SU-DHL-6 (cell line): ENCODE results near the gene MYPN.

Source experiments
- H2AFZ ChIP-seq: fragments of 200-600 bp; sonication (generic); 2 replicates; pipeline ENCODE4 v1.6.1; 2014; ENCODE audit warnings: low read depth, mild to moderate bottlenecking, moderate library complexity, mixed read lengths, antibody characterized with exemption, low read length; ENCODE audit not compliant: severe bottlenecking
- H3F3A ChIP-seq: fragments of 200-600 bp; shearing (Covaris generic); 2 replicates; pipeline ENCODE4 v1.6.0; 2016; ENCODE audit warnings: antibody characterized with exemption, mild to moderate bottlenecking; ENCODE audit not compliant: insufficient read depth
- H3K27ac ChIP-seq: fragments of 200-600 bp; sonication (generic); 2 replicates; pipeline ENCODE4 v1.5.1; 2016; ENCODE audit warnings: low read depth, mild to moderate bottlenecking, low read length, moderate library complexity, mixed read lengths
- H3K27me3 ChIP-seq: fragments of 200-600 bp; sonication (generic), shearing (Covaris generic); 2 replicates; pipeline ENCODE4 v1.6.0; 2014; ENCODE audit warnings: mild to moderate bottlenecking, low read length
- H3K36me3 ChIP-seq: fragments of 200-600 bp; sonication (generic); 2 replicates; pipeline ENCODE4 v1.6.1; 2014; ENCODE audit warnings: mild to moderate bottlenecking, low read length, mixed read lengths
- H3K4me2 ChIP-seq: fragments of 300-600, 200-600 bp; shearing (Covaris generic), sonication (generic); 2 replicates; pipeline ENCODE4 v1.6.0; 2014; ENCODE audit warnings: low read length, low read depth, mild to moderate bottlenecking; ENCODE audit not compliant: poor library complexity, severe bottlenecking
- H3K4me3 ChIP-seq: fragments of 200-600 bp; sonication (generic); 2 replicates; pipeline ENCODE4 v1.5.1; 2014; ENCODE audit warnings: antibody characterized with exemption, low read length, mild to moderate bottlenecking, mixed read lengths; ENCODE audit not compliant: insufficient read depth, poor library complexity, severe bottlenecking
- H3K79me2 ChIP-seq: fragments of 200-600 bp; sonication (generic); 2 replicates; pipeline ENCODE4 v1.6.1; 2014; ENCODE audit warnings: mild to moderate bottlenecking, low read length, moderate library complexity; ENCODE audit not compliant: insufficient read depth
- H3K9ac ChIP-seq: fragments of 200-600 bp; sonication (generic); 2 replicates; pipeline ENCODE4 v1.7.0; 2014; ENCODE audit warnings: mild to moderate bottlenecking, low read length
- H3K9me2 ChIP-seq: fragments of 200-600 bp; sonication (generic); replicated peaks from 2 replicates; pipeline ENCODE4 v1.6.1; 2014; ENCODE audit warnings: low read length; ENCODE audit not compliant: insufficient read depth
- H3K9me3 ChIP-seq: fragments of 200-600 bp; sonication (generic); 2 replicates; pipeline ENCODE4 v1.6.1; 2014; ENCODE audit warnings: low read length, mixed read lengths; ENCODE audit not compliant: insufficient read depth
- H4K20me1 ChIP-seq: fragments of 200-600 bp; sonication (generic); 2 replicates; pipeline ENCODE4 v1.6.1; 2014; ENCODE audit warnings: low read depth, mild to moderate bottlenecking, antibody characterized with exemption, low read length, moderate library complexity, mixed read lengths
- EZH2phosphoT487 ChIP-seq: fragments of 200-600 bp; sonication (generic), shearing (Covaris generic); conservative IDR thresholded peaks from 2 replicates; pipeline ENCODE4 v1.6.1; 2018; ENCODE audit warnings: mild to moderate bottlenecking, antibody characterized with exemption, low read length, moderate library complexity, mixed read lengths
- TF ChIP-seq, protein P1 (sequence below): fragments of 200-600 bp; sonication (generic); IDR thresholded peaks from one replicate; pipeline ENCODE4 v1.5.1; 2017; ENCODE audit warnings: antibody characterized with exemption, mild to moderate bottlenecking, low read length, moderate library complexity; ENCODE audit not compliant: insufficient read depth, poor library complexity, severe bottlenecking

Gene MYPN

GRCh38 chr10:68111584-68111983, 2.3 kb downstream of the MYPN start:
- TF ChIP-seq EZH2phosphoT487: no peak
- TF ChIP-seq, protein P1, sequence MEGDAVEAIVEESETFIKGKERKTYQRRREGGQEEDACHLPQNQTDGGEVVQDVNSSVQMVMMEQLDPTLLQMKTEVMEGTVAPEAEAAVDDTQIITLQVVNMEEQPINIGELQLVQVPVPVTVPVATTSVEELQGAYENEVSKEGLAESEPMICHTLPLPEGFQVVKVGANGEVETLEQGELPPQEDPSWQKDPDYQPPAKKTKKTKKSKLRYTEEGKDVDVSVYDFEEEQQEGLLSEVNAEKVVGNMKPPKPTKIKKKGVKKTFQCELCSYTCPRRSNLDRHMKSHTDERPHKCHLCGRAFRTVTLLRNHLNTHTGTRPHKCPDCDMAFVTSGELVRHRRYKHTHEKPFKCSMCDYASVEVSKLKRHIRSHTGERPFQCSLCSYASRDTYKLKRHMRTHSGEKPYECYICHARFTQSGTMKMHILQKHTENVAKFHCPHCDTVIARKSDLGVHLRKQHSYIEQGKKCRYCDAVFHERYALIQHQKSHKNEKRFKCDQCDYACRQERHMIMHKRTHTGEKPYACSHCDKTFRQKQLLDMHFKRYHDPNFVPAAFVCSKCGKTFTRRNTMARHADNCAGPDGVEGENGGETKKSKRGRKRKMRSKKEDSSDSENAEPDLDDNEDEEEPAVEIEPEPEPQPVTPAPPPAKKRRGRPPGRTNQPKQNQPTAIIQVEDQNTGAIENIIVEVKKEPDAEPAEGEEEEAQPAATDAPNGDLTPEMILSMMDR: no peak
- no peaks in the 10 kb centered on the region for H3K9me3 ChIP-seq
- no peaks in the 10 kb centered on the region for H4K20me1 ChIP-seq
- no peaks in the 10 kb centered on the region for H3K36me3 ChIP-seq
- H3K9me2 ChIP-seq: no peaks in the 10 kb centered on the region
- H2AFZ ChIP-seq: no peak overlapping the region
- no peak overlapping the region for H3K27ac ChIP-seq
- no peaks in the 10 kb centered on the region for H3K79me2 ChIP-seq
- no peaks in the 10 kb centered on the region for H3K27me3 ChIP-seq
- H3K4me2 ChIP-seq: no peak overlapping the region
- no peaks in the 10 kb centered on the region for H3F3A ChIP-seq
- no peak overlapping the region for H3K9ac ChIP-seq
- no peak overlapping the region for H3K4me3 ChIP-seq

DNA sequence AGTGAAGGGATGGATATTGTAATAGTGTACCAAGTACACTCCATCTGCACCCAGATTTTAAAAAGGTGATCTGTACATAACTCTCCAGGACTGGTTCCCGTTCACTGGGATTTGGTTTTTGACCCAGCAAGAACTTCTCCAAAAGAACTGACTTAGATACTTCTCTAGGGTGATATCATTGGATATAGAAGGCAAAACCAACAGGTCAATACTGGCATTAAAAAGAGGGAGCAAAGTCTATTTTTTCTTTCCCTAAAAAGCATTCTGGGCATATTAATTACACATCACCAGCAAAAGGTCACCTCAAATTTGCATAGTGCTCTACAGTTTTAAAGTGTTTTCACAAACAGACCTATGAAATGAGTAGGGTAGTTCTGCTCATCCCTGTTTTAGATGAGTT, 3.5 kb downstream of the MYPN start:
- Histone ChIP-seq H3K36me3 (no peaks in the 10 kb centered on the region), H3K27ac (no peak overlapping the region), H2AFZ (no peak overlapping the region), H3K4me3 (no peak overlapping the region), H3K9me2 (no peaks in the 10 kb centered on the region), H3K4me2 (no peak overlapping the region), H3K9ac (no peak overlapping the region), H3K27me3 (no peaks in the 10 kb centered on the region), H4K20me1 (no peaks in the 10 kb centered on the region), H3K79me2 (no peaks in the 10 kb centered on the region), H3K9me3 (no peaks in the 10 kb centered on the region), H3F3A (no peaks in the 10 kb centered on the region)
- no peak for TF ChIP-seq EZH2phosphoT487
- TF ChIP-seq, protein P1: no peak

DNA sequence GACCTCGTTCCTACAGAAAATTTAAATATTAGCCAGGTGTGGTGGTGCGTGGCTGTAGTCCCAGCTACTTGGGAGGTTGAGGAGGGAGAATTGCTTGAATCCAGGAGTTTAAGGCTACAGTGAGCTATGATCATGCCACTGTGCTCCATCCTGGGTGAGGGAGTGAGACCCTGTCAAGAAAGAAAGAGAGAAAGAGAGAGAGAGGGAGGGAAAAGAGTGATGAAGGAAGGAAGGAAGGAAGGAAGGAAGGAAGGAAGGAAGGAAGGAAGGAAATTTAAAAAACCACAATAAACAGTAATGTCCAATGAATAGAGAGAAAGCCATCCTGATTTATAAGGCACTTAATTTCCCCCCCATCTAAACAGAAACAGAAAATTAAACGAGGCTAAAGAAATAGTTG, 9.4 kb downstream of the MYPN start:
- H3K79me2 ChIP-seq: no peaks in the 10 kb centered on the region
- no peaks in the 10 kb centered on the region for H3K36me3 ChIP-seq
- no peak for TF ChIP-seq EZH2phosphoT487
- TF ChIP-seq, protein P1: no peak
- H3K9me3 ChIP-seq: no peaks in the 10 kb centered on the region
- no peaks in the 10 kb centered on the region for H4K20me1 ChIP-seq
- no peak overlapping the region for H3K27ac ChIP-seq
- no peak overlapping the region for H3K4me2 ChIP-seq
- no peak overlapping the region for H3K4me3 ChIP-seq
- H2AFZ ChIP-seq: no peak overlapping the region
- no peaks in the 10 kb centered on the region for H3K9me2 ChIP-seq
- no peaks in the 10 kb centered on the region for H3F3A ChIP-seq
- H3K9ac ChIP-seq: no peak overlapping the region
- H3K27me3 ChIP-seq: no peaks in the 10 kb centered on the region
